ENCODE data around the gene RANGRF.

Gene RANGRF

DNA sequence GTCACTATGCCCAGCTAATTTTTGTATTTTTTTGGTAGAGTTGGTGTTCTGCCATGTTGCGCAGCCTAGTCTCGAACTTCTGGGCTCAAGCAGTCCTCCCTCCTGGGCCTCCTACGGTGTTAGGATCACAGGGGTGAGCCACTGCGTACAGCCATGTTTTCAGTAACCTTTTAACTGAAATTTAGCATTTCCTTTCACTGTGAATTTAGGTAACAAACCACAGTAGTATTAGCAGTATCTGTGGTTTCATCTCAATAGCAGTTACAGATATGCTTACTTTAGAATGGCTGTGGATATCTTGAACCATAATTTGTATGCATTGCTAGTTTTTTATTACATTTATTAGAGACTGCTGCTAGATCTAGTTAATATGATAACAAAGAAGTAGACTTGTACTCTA, 4.3 kb upstream of the RANGRF start:
- ChIA-PET POLR2A (interaction anchor here (1.1 kb wide), 1 partner anchor 11 kb away, joined by 3 read pairs; the partner anchor contains the start of gene SLC25A35), CTCF (interaction anchor here (0.9 to 2.0 kb wide), 3 partner anchors 15 to 23 kb away, joined by 3 to 4 read pairs (median 3); no protein-coding TSS in a partner anchor)
- TF ChIP-seq, protein P1, sequence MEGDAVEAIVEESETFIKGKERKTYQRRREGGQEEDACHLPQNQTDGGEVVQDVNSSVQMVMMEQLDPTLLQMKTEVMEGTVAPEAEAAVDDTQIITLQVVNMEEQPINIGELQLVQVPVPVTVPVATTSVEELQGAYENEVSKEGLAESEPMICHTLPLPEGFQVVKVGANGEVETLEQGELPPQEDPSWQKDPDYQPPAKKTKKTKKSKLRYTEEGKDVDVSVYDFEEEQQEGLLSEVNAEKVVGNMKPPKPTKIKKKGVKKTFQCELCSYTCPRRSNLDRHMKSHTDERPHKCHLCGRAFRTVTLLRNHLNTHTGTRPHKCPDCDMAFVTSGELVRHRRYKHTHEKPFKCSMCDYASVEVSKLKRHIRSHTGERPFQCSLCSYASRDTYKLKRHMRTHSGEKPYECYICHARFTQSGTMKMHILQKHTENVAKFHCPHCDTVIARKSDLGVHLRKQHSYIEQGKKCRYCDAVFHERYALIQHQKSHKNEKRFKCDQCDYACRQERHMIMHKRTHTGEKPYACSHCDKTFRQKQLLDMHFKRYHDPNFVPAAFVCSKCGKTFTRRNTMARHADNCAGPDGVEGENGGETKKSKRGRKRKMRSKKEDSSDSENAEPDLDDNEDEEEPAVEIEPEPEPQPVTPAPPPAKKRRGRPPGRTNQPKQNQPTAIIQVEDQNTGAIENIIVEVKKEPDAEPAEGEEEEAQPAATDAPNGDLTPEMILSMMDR (IDR thresholded peaks at IDR 0.05; ENCODE audit: control extremely low read depth, extremely low read depth, low read depth, missing control alignments), result no peak
- no peak for DNase-seq (ENCODE audit: extremely low spot score)

DNA sequence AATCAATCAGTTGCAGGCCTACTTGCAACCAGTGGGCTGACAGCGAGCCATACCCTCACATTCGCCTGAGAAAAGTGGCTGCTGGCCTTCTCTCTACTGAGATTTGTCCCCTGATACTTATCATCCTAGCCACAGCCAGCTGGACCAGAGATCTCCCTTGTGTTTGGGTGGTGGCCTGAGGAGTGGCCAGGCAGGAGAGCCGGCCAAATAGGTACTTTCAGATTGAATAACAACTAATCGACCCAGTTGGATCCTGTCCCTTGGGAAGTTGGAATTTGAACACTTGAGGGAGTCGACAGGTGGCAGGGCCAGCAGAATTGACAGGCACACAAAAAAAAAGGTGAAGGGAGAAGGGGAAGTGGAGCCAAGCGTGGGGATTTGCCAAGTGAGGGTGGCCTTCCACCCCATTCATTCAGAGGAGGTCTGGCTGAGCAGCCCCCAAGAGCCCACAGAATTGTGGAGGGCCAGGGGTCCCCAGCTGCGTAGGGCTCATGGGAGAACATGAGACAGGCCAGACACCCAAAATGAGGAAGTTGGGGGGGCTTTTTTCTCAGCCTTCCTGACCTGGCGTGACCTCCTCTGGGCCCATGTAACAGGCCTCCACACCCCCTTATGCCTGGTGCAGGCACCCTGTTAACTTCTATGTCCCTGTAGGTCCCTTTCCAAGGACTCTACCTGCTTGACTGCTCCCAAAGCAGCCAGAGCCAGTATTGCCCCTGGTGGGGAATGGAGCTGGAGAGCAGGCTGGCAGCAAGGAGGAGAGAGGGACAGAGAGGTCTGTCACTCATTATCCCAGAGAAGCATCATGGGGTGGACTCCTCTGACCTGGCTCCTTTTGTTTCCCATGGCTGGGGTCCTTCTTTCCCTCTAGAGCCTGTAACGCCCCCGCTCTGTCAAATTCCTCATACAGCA, 2.9 kb upstream of the RANGRF start:
- TF ChIP-seq, protein P1 (IDR thresholded peaks at IDR 0.05; ENCODE audit: control extremely low read depth, extremely low read depth, low read depth, missing control alignments), result no peak
- ChIA-PET POLR2A (no interaction called here), CTCF (no interaction called here)
- DNase-seq (ENCODE audit: extremely low spot score), result no peak

DNA sequence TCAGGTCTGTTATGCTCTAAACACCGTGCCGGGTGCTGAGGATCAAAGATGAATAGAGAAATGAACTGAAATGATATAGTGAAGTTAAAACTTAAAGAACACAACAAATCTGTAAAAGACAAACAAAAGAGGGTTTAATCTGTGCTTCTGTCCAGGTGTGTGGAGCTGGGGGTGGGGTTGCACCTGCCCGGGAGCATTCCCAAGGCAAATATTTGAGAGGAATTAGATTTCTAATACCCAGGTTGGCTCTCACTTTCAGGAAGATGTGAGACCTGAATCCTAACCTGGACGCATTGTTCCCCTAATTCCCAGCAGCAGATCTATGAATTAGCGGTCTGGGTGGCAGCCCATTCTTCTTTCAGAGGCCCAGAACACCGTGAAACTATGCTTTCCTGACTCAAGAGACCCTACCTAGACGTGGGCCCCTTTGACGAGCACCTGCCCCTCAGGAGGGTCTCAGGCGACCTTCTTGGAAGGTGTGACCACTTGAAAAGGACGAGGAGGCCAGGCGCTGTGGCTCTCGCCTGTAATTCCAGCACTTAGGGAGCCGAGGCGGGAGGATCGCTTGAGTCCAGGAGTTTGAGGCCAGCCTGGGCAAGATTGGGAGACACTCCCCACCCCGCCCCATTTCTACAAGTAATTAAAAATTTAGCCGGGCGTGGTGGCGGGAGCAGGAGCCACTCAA, 677 bp upstream of the RANGRF start:
- TF ChIP-seq, protein P1 (IDR thresholded peaks at IDR 0.05; ENCODE audit: control extremely low read depth, extremely low read depth, low read depth, missing control alignments), result no peak
- DNase-seq (ENCODE audit: extremely low spot score), result no peak
- POLR2A ChIA-PET, result no interaction called here
- CTCF ChIA-PET, result interaction anchor here (1.0 to 2.2 kb wide), 3 partner anchors 13 to 16 kb away, joined by 3 to 8 read pairs (median 3); no protein-coding TSS in a partner anchor

DNA sequence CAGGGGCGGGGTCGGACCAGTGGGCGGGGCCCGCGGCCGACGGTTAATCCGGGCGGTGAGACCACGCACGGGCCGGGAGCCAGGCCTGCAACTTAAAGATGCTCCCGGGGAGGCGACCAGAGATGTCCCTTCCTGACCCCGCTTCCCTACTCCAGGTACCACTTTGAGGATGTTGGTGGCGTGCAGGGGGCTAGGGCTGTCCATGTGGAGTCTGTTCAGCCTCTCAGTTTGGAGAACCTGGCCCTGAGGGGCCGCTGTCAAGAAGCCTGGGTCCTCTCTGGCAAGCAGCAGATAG, 580 bp downstream of the RANGRF start:
- no peak for DNase-seq (ENCODE audit: extremely low spot score)
- TF ChIP-seq, protein P1 (IDR thresholded peaks at IDR 0.05; ENCODE audit: control extremely low read depth, extremely low read depth, low read depth, missing control alignments), result no peak
- ChIA-PET CTCF (interaction anchor here (1.0 to 2.2 kb wide), 4 partner anchors 12 to 150 kb away, joined by 3 to 8 read pairs (median 4); no protein-coding TSS in a partner anchor), POLR2A (interaction anchor here (0.6 to 1.0 kb wide), 4 partner anchors 67 to 150 kb away, joined by 3 read pairs; no protein-coding TSS in a partner anchor)

DNA sequence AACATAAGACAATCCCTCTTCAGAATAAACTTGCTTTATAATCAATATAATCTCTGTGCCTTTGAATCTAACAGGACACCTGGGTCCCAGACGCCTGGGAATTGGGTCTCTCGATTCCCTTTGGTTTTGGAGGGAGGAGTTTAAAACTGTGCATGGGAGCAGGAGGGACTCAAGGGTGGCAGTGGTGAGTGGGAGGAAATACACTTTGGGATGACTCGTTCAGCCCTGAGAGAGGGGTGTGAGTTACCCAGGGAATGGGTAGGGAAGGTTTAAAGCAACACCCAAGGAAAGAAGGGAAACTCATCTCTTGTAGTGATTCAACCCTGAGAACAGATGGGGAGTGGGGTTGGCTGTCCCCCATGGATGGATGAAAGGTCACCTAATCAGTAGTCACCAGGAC, 1.6 kb downstream of the RANGRF start:
- TF ChIP-seq, protein P1 (IDR thresholded peaks at IDR 0.05; ENCODE audit: control extremely low read depth, extremely low read depth, low read depth, missing control alignments), result no peak
- ChIA-PET CTCF (interaction anchor here (2.2 kb wide), 1 partner anchor 11 kb away, joined by 8 read pairs; no protein-coding TSS in a partner anchor), POLR2A (no interaction called here)
- no peak for DNase-seq (ENCODE audit: extremely low spot score)

DNA sequence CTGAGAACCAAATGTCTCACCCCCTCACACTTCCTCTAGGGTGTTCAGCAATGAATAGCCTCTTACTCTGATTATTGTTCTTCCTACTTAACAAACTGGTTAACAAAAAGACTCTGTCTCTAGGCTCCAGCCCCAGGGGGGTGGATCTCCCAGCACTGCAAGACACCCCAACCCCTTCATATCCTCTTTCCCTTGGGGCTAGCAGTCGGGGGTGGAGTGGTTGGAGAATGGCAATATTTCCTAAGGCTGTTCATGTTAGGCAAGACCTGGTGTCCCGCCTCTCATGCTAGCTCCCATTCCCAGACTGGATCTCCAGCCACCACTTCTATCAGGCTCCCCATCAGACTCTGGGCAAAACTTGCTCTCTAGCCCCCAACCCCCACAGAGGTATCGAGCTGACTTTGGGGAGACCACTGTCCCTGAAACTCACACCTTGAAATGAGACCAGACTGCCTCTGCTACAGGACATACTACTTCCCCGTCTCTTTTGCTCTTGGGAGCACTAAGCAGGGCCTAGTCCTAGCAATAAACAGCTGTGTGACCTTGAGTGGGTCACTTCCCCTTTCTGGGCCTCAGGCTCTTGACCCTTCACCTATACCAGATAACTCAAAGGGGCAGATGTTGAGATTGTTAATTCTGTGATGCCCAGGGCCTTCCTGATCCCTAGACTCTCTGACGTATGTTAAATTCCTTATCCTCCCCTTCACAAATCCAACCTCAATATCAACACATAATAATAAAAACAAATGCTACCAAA, 4.3 kb downstream of the RANGRF start:
- DNase-seq (ENCODE audit: extremely low spot score), result no peak
- TF ChIP-seq, protein P1 (IDR thresholded peaks at IDR 0.05; ENCODE audit: control extremely low read depth, extremely low read depth, low read depth, missing control alignments), result no peak
- POLR2A ChIA-PET, result no interaction called here
- CTCF ChIA-PET, result interaction anchor here (1.2 to 1.3 kb wide), 2 partner anchors 8 to 58 kb away, joined by 3 to 5 read pairs; no protein-coding TSS in a partner anchor
